Ovary (tissue), 3 donors: ENCODE data around the gene CYP4F2.
"Not testable (repeated sequence)": the region's sequence is repeated elsewhere in the genome, so short reads cannot be mapped to it uniquely, and the experiment has no call there.

Experiments used
- EP300 ChIP-seq: sonication (generic); formaldehyde crosslinking; IDR thresholded peaks from one replicate; pipeline ENCODE4 v1.6.1; 2017; ENCODE audit warnings: antibody characterized with exemption
- POLR2A ChIP-seq: fragments of 450-650 bp; IDR thresholded peaks from one replicate; pipeline ENCODE4 v1.6.1; 2017; ENCODE audit warnings: antibody characterized with exemption, mild to moderate bottlenecking, moderate library complexity
- TF ChIP-seq, protein P1 (sequence below), 3 donors: fragments of 450-650 bp in 2 of 3; fragments of 200-600 bp in 1 of 3; IDR thresholded peaks; one replicate each; pipeline versions ENCODE4 v1.5.1 to v1.8.0; 2016 to 2022; ENCODE audit warnings: antibody characterized with exemption in 3 of 3, mild to moderate bottlenecking in 1 of 3
- donor health status: DM: no; HTN: no; CAD: no.

- TF ChIP-seq, protein P1, sequence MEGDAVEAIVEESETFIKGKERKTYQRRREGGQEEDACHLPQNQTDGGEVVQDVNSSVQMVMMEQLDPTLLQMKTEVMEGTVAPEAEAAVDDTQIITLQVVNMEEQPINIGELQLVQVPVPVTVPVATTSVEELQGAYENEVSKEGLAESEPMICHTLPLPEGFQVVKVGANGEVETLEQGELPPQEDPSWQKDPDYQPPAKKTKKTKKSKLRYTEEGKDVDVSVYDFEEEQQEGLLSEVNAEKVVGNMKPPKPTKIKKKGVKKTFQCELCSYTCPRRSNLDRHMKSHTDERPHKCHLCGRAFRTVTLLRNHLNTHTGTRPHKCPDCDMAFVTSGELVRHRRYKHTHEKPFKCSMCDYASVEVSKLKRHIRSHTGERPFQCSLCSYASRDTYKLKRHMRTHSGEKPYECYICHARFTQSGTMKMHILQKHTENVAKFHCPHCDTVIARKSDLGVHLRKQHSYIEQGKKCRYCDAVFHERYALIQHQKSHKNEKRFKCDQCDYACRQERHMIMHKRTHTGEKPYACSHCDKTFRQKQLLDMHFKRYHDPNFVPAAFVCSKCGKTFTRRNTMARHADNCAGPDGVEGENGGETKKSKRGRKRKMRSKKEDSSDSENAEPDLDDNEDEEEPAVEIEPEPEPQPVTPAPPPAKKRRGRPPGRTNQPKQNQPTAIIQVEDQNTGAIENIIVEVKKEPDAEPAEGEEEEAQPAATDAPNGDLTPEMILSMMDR (IDR thresholded peaks at IDR 0.05): not testable (repeated sequence)
- TF ChIP-seq POLR2A, EP300: not testable (repeated sequence)
These were observed 58.0 kb downstream of the CYP4F2 start for GRCh38 chr19:15839888-15840287.
